ENCODE data around the gene EID2. TPM values are rescaled to one million over a fixed set of nuclear protein-coding genes. Genes with fewer than 3 reads are reported as not detected.

Gene EID2
- total RNA-seq, 4 donors from 2014 or later = 7.5 to 10.0 (median 8.1) TPM

DNA sequence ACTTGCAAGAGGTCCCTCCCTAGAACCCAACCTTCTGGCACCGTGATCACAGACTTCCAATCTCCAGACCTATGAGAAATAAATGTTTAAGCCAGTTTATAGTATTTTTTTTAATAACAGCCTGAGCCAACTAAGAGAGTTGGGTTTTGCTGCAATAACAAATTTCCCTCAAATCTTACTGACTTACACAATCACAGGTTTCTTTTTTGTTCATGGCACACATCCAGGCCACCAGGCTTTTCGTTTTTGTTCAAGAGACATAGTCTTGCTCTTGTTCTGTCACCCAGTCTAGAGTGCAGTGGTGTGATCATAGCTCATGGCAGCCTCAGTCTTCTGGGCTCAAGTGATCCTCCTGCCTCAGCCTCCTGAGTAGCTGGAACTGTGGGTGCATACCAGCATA is 27.0 kb downstream of the EID2 start:
- Histone ChIP-seq H3K27me3 (peaks cover 93% of the 10 kb centered on the region), H3K4me1 (peaks cover 6 to 18% (median 14%) of the 10 kb centered on the region in 4 donors), H3K27ac (no peak overlapping the region), H3K9me3 (no peaks in the 10 kb centered on the region), H3K36me3 (no peaks in the 10 kb centered on the region), H3K4me3 (no peak overlapping the region)
- in situ Hi-C loops (cut with MboI; ENCODE audit: low pct_ligation_motif_present in 1 of 4, low pct_unique_long_range_greater_than_20kb in 1 of 4, low sequenced_read_pairs in 3 of 4) (no loop called here), intact Hi-C loops (cut with DNase I; ENCODE audit: low total_unique reads) (no loop called here)
- TF ChIP-seq, protein P1, sequence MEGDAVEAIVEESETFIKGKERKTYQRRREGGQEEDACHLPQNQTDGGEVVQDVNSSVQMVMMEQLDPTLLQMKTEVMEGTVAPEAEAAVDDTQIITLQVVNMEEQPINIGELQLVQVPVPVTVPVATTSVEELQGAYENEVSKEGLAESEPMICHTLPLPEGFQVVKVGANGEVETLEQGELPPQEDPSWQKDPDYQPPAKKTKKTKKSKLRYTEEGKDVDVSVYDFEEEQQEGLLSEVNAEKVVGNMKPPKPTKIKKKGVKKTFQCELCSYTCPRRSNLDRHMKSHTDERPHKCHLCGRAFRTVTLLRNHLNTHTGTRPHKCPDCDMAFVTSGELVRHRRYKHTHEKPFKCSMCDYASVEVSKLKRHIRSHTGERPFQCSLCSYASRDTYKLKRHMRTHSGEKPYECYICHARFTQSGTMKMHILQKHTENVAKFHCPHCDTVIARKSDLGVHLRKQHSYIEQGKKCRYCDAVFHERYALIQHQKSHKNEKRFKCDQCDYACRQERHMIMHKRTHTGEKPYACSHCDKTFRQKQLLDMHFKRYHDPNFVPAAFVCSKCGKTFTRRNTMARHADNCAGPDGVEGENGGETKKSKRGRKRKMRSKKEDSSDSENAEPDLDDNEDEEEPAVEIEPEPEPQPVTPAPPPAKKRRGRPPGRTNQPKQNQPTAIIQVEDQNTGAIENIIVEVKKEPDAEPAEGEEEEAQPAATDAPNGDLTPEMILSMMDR (IDR thresholded peaks at IDR 0.05) = no peak
- TF ChIP-seq POLR2A (IDR thresholded peaks at IDR 0.05) = no peak
- WGBS, 2 donors (ENCODE audit: low coverage in 1 of 2) = 35 to 57% methylated on average over 2 of the region's 2 CpGs
- DNase-seq = no peak

DNA sequence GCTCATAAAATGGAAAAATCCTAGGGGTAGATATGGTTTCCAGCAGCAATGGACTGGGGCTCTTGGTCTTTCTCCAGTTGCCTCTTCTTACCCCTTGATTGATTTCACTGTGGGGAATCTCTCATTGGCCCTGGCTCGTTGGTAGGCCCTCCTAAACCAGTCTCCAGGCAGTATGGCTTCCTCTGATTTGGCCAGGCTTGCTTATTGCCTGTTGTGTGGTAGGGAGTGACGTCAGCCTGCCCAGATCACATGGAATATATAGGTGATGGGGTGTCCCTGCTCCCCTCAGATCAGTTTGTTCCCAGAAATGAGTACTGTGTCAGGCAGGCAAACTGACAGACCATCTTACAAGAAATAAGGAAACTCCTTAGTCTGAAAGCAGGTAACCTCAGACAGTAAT is 30.7 kb downstream of the EID2 start:
- TF ChIP-seq POLR2A (IDR thresholded peaks at IDR 0.05) (no peak), EP300 (IDR thresholded peaks at IDR 0.05; ENCODE audit: low read depth) (no peak), POLR2AphosphoS5 (IDR thresholded peaks at IDR 0.05) (no peak)
- TF ChIP-seq, protein P1 (IDR thresholded peaks at IDR 0.05) = no peak
- WGBS, 2 donors (ENCODE audit: low coverage in 1 of 2) = 67% methylated on average over 2 of the region's 2 CpGs; no CpG with 5 or more reads in 1 of the 2 donors
- peaks cover 0 to 11% (median 7%) of the 10 kb centered on the region in 4 donors for H3K4me1 ChIP-seq
- intact Hi-C loops (cut with DNase I; ENCODE audit: low total_unique reads) (no loop called here), in situ Hi-C loops (cut with MboI; ENCODE audit: low pct_ligation_motif_present in 1 of 4, low pct_unique_long_range_greater_than_20kb in 1 of 4, low sequenced_read_pairs in 3 of 4) (no loop called here)
- no peak for DNase-seq
- no peaks in the 10 kb centered on the region for H3K9me3 ChIP-seq
- peaks cover 96% of the 10 kb centered on the region for H3K27me3 ChIP-seq
- no peak overlapping the region for H3K27ac ChIP-seq
- H3K36me3 ChIP-seq = no peaks in the 10 kb centered on the region
- H3K4me3 ChIP-seq = no peak overlapping the region

DNA sequence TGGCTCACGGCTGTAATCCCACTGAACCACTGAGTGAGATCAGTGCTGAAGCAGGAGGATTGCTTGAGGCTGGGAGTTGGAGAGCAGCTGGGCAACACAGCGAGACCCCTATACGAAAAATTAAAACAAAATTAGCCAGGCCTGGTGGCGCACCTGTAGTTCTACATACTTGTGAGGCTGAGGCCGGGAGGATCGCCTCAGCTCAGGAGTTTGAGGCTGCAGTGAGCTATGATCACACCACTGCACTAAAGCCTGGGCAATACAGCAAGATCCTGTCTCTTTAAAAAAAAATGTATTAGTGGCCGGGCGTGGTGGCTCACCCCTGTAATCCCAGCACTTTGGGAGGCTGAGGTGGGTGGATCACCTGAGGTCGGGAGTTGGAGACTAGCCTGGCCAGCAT is 31.3 kb downstream of the EID2 start:
- Histone ChIP-seq H3K4me1 (peaks cover 0 to 11% (median 7%) of the 10 kb centered on the region in 4 donors), H3K36me3 (no peaks in the 10 kb centered on the region), H3K9me3 (no peaks in the 10 kb centered on the region), H3K27me3 (peaks cover 96% of the 10 kb centered on the region), H3K4me3 (no peak overlapping the region), H3K27ac (no peak overlapping the region)
- in situ Hi-C loops (cut with MboI; ENCODE audit: low pct_ligation_motif_present in 1 of 4, low pct_unique_long_range_greater_than_20kb in 1 of 4, low sequenced_read_pairs in 3 of 4) = no loop called here
- no peak for DNase-seq
- TF ChIP-seq, protein P1 (IDR thresholded peaks at IDR 0.05) = no peak
- TF ChIP-seq POLR2AphosphoS5 (IDR thresholded peaks at IDR 0.05) = no peak
- no peak for TF ChIP-seq POLR2A (IDR thresholded peaks at IDR 0.05)
- WGBS, 2 donors (ENCODE audit: low coverage in 1 of 2) = 83 to 88% methylated on average over 3 to 9 of the region's 9 CpGs
- intact Hi-C loops (cut with DNase I; ENCODE audit: low total_unique reads) = no loop called here

DNA sequence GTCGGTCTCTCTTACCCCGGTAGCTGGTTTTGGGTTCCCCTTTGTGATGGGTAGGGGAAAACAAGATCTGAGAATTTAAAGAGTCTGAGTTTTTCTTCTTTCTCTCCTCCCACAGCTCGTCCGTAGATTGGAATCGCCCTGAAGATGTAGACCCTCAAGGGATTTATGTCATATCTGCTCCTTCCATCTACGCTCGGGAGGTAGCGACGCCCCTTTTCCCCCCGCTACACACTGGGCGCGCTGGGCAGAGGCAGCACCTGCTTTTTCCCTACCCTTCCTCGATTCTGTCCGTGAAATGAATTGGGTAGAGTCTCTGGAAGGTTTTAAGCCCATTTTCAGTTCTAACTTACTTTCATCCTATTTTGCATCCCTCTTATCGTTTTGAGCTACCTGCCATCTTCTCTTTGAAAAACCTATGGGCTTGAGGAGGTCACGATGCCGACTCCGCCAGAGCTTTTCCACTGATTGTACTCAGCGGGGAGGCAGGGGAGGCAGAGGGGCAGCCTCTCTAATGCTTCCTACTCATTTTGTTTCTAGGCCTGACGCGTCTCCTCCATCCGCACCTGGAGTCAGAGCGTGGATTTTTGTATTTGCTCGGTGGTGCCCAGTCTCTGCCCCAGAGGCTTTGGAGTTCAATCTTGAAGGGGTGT is 32.1 kb downstream of the EID2 start:
- H3K4me1 ChIP-seq = peaks cover 0 to 12% (median 10%) of the 10 kb centered on the region in 4 donors
- TF ChIP-seq, protein P1 (IDR thresholded peaks at IDR 0.05) = no peak
- peaks cover 95% of the 10 kb centered on the region for H3K27me3 ChIP-seq
- H3K27ac ChIP-seq = no peak overlapping the region
- intact Hi-C loops (cut with DNase I; ENCODE audit: low total_unique reads) (no loop called here), in situ Hi-C loops (cut with MboI; ENCODE audit: low pct_ligation_motif_present in 1 of 4, low pct_unique_long_range_greater_than_20kb in 1 of 4, low sequenced_read_pairs in 3 of 4) (no loop called here)
- 44 to 65% methylated on average over 6 to 24 of the region's 24 CpGs for whole genome bisulfite sequencing, 2 donors (ENCODE audit: low coverage in 1 of 2)
- peak overlapping the region in 2 of 4 donors; percentile 34 to 56 for H3K4me3 ChIP-seq
- H3K9me3 ChIP-seq = no peaks in the 10 kb centered on the region
- no peaks in the 10 kb centered on the region for H3K36me3 ChIP-seq
- no peak for DNase-seq
